ENCODE measurements around the gene AIMP1. TPM values are rescaled to one million over a fixed set of nuclear protein-coding genes. Genes with fewer than 3 reads are reported as not detected.
"Not testable (repeated sequence)": the region's sequence is repeated elsewhere in the genome, so short reads cannot be mapped to it uniquely, and the experiment has no call there.

Gene AIMP1
- total and polyA plus RNA-seq, 4 donors = 26.8 to 43.1 (median 40.8) TPM

DNA sequence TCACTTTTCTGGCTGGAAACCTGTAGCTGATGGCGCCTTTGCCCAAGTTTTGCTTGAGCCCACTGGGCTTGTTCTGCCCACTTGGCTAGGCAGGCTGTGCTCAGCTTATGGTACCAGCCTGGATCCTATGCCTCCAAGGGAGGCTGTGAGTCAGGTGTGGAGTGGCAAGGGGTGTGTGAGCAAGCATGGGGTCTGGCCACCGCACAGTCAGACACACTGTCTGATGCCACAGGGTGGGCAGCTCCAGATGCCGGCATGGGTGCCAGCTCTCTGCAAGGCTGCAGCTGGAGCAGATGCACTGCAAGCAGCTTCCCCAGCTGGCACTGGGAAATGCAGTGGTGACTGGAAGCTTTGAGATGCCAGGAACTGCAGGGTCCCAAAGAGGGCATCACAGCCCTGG lies 68.5 kb downstream of the AIMP1 start:
- Histone ChIP-seq H3K36me3 (ENCODE audit: control insufficient read depth, insufficient read depth, low read length) (no peaks in the 10 kb centered on the region), H3K4me1 (ENCODE audit: control insufficient read depth, insufficient read depth, low read length) (no peaks in the 10 kb centered on the region), H3K4me3 (ENCODE audit: low read depth, low read length) (no peak overlapping the region), H3K27me3 (ENCODE audit: control insufficient read depth, insufficient read depth, low read length) (no peaks in the 10 kb centered on the region), H3K27ac (ENCODE audit: low read depth, low read length) (no peak overlapping the region), H3K9me3 (ENCODE audit: control insufficient read depth, insufficient read depth, low read length) (no peaks in the 10 kb centered on the region)
- no peak for DNase-seq (ENCODE audit: low read depth in 4 of 6, low spot score in 6 of 6)
- WGBS (ENCODE audit: insufficient coverage) = 98% methylated on average over 3 of the region's 3 CpGs

GRCh38 chr4:106385853-106386393 lies 69.6 kb downstream of the AIMP1 start:
- Histone ChIP-seq H3K36me3 (ENCODE audit: control insufficient read depth, insufficient read depth, low read length) (no peaks in the 10 kb centered on the region), H3K27ac (ENCODE audit: low read depth, low read length) (no peak overlapping the region), H3K4me1 (ENCODE audit: control insufficient read depth, insufficient read depth, low read length) (no peaks in the 10 kb centered on the region), H3K4me3 (ENCODE audit: low read depth, low read length) (no peak overlapping the region), H3K9me3 (ENCODE audit: control insufficient read depth, insufficient read depth, low read length) (no peaks in the 10 kb centered on the region), H3K27me3 (ENCODE audit: control insufficient read depth, insufficient read depth, low read length) (no peaks in the 10 kb centered on the region)
- 86% methylated on average over 6 of the region's 6 CpGs for WGBS (ENCODE audit: insufficient coverage)
- DNase-seq (ENCODE audit: low read depth in 4 of 6, low spot score in 6 of 6) = no peak

- WGBS (ENCODE audit: insufficient coverage) = 100% methylated on average over 2 of the region's 2 CpGs
- Histone ChIP-seq H3K36me3 (ENCODE audit: control insufficient read depth, insufficient read depth, low read length) (no peaks in the 10 kb centered on the region), H3K27ac (ENCODE audit: low read depth, low read length) (no peak overlapping the region), H3K27me3 (ENCODE audit: control insufficient read depth, insufficient read depth, low read length) (no peaks in the 10 kb centered on the region), H3K9me3 (ENCODE audit: control insufficient read depth, insufficient read depth, low read length) (peaks cover 6% of the 10 kb centered on the region), H3K4me1 (ENCODE audit: control insufficient read depth, insufficient read depth, low read length) (no peaks in the 10 kb centered on the region), H3K4me3 (ENCODE audit: low read depth, low read length) (no peak overlapping the region)
- no peak for DNase-seq (ENCODE audit: low read depth in 4 of 6, low spot score in 6 of 6)
Observed at GRCh38 chr4:106395582-106395981, 79.2 kb downstream of the AIMP1 start.

GRCh38 chr4:106398898-106399297 lies 82.5 kb downstream of the AIMP1 start:
- DNase-seq (ENCODE audit: low read depth in 4 of 6, low spot score in 6 of 6); H3K9me3 ChIP-seq (ENCODE audit: control insufficient read depth, insufficient read depth, low read length): not testable (repeated sequence)

More at GRCh38 chr4:106398898-106399297, 82.5 kb downstream of the AIMP1 start:
- not testable (repeated sequence) for H3K36me3 ChIP-seq (ENCODE audit: control insufficient read depth, insufficient read depth, low read length); H3K4me1 ChIP-seq (ENCODE audit: control insufficient read depth, insufficient read depth, low read length); H3K27ac ChIP-seq (ENCODE audit: low read depth, low read length); H3K4me3 ChIP-seq (ENCODE audit: low read depth, low read length); H3K27me3 ChIP-seq (ENCODE audit: control insufficient read depth, insufficient read depth, low read length)
- WGBS (ENCODE audit: insufficient coverage) = no CpG with 5 or more reads among the region's 4 CpGs

Other genes with a start within 250 kb of the AIMP1 start
- gene TBCK, start 341 bp upstream of the AIMP1 start, total RNA-seq = 10 to 100 TPM; 73.1 to 77.5 TPM
- gene TBCK, start 341 bp upstream of the AIMP1 start, polyA plus RNA-seq (ENCODE audit: insufficient read length in 2 of 2) = 10 to 100 TPM; 37.3 to 44.3 TPM
- not detected for gene GIMD1, start 52.2 kb downstream of the AIMP1 start, total RNA-seq
- gene GIMD1, start 52.2 kb downstream of the AIMP1 start, polyA plus RNA-seq (ENCODE audit: insufficient read length in 2 of 2) = not detected

All from spinal cord (tissue), 10 donors.